ENCODE data around the gene ETV6.
"Not testable (repeated sequence)": the region's sequence is repeated elsewhere in the genome, so short reads cannot be mapped to it uniquely, and the experiment has no call there.

ETV6 gene

GRCh38 chr12:11672256-11673191, 23.1 kb downstream of the ETV6 start:
- DNase-seq: no peak

DNA sequence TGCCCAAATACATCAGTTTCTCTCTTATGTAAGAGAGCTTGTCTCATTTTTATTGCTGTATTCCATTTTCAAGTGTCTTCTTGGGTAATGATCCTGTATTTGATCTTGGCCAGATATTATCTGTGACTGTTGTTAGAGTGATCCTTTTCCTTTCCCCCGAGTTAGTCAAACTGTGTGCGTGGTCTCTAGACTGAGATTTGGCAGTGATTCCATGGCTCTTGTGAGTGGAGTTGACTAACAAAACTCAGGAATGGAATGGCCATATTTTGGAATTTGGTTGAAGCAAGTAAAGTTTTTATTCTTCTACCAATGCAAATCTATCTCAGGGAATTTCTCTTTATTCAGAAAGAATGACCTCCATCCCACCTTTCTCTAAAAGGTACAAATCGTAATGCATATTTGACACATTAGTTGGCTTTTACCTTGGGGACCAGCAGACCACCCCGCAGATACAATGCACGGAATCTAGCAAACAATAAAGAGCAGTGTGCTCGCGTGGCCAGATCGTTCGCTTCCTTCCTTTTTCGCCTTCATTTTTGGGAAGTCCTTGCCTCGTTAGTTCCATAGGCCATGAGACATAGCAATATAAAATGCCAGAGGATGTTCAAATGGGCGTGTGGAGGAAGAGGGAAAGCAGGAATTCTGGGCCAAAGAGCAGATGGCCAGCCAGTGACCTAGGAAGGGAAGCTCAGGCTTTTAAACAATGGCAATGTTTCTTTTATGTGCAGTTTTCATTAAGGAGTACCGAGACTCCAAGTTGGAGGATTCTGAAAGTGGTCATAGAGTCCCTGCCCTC, 24.4 kb downstream of the ETV6 start:
- DNase-seq: no peak

GRCh38 chr12:11674894-11675390, 25.5 kb downstream of the ETV6 start:
- DNase-seq: no peak

GRCh38 chr12:11676052-11676451, 26.6 kb downstream of the ETV6 start:
- DNase-seq: no peak

GRCh38 chr12:11677093-11677492, 27.6 kb downstream of the ETV6 start:
- no peak for DNase-seq

DNA sequence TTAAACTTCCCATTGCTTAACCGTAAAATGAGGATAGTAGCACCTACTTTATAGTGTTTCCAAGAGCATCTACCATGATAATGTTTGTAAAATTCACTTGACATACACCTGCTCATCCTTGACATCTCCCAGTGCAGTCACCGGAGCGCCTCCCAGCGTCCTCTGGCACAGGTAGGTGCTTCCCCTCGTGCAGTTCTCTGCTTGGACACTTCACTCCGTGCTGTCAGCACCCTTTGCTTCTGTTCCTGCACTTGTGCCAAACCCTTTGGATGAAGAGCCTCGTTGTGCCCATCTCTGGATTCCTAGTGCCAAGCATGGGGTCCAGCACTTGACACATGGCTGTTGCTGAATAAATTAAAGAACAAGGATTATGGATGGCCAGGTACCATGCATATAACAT, 28.3 kb downstream of the ETV6 start:
- no peak for DNase-seq

GRCh38 chr12:11678781-11679180, 29.3 kb downstream of the ETV6 start:
- no peak for DNase-seq

DNA sequence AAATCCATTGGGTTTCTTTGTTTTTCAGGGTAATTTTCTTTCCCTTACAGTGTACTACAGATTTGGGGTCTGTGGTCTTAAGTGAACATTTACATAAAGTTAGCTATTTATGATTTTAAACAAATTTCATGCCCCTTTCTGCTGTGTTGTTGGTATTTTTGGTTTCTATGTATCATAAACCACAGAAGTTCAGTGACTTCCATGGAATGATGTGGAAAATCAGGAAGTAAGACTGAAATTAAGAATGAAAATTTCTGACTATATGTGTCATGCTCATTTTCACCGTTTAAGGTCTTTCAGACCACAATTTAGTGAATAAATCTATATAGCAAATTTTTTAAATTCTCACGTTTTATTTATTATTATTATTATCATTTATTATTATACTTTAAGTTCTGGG, 31.7 kb downstream of the ETV6 start:
- no peak for DNase-seq

- not testable (repeated sequence) for DNase-seq
Measured at GRCh38 chr12:11681695-11682094, 32.2 kb downstream of the ETV6 start.

DNA sequence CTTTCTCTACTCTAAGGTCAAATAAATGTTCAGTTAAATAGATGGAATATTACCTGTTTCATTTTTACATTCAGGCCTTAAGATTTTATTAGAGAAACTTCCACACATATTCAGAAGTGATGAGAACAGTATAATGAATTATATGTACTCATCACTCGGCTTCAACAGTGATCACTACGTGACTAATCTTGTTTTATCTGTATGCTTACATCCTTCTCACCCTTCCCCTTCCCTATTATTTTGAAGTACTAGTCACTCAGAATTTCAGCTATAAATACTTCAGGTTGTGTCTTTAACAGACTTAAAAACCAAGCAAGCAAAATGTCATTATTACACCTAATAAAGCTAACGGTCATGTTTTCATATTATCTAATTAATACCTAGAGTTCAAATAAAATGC, 34.9 kb downstream of the ETV6 start:
- DNase-seq: no peak

- DNase-seq: no peak
Measured at GRCh38 chr12:11684811-11685210, 35.3 kb downstream of the ETV6 start.

DNA sequence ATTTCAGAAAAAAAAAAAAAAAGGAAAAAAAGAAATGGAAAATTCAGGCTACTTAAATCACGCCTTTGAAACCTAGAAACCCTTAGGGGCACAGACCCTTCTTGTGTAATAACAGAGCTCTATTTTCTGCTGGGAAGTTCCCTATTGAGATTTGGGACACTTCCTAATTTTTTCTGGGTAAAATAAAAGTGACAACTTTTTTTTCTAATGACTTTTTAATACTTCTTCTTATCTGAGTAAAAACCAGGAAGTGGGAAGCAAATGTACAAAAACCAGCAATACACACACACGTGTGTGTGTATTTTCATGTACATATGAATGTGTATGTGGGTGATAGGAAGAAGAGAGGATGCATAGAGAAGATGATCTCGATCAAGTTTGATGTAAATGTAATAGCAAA, 35.8 kb downstream of the ETV6 start:
- no peak for DNase-seq

GRCh38 chr12:11685716-11686115, 36.2 kb downstream of the ETV6 start:
- no peak for DNase-seq

GRCh38 chr12:11686120-11686519, 36.6 kb downstream of the ETV6 start:
- no peak for DNase-seq

GRCh38 chr12:11687528-11687927, 38.1 kb downstream of the ETV6 start:
- no peak for DNase-seq

- no peak for DNase-seq
Measured at GRCh38 chr12:11688379-11688778, 38.9 kb downstream of the ETV6 start.

GRCh38 chr12:11688831-11689230, 39.4 kb downstream of the ETV6 start:
- no peak for DNase-seq

- no peak for DNase-seq
Measured at GRCh38 chr12:11689591-11690186, 40.2 kb downstream of the ETV6 start.

DNA sequence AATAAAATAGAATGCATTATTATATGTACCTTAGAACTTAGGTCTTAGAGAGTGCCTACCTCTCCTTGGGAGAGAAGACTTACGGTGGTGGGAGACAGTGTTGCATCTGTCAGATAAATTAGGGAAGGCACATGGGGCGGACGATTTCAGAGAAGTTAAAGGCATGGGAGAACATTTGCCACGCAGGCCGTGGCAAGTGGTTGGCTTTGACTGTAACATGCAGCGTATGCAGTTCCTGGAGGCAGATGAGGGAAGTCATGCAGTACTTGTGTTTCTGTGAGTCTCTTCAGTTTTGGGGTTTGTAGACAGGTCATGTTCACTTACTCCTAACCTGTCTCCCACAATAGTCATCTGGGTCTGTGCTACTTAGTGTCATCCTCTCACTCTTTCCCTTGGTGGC, 43.6 kb downstream of the ETV6 start:
- DNase-seq: no peak

DNA sequence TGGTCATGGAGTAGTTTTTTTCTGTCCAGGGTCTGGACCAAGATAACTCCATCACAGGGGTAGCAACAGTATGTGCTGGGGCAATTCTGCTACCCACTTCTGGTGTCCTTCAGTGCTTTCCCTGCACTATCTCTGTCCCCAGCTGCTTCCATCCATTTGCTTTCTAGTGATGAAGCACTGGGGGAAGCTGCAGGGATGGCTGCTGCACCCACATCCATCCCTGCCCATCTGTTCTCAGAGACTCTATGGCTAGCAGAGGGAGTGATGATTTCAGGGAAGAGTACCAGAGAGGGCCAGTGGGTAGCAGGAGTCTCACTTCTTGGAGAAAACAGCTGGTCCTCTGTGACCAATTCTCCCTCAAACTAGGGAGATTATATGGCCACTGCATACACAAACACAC, 44.1 kb downstream of the ETV6 start:
- no peak for DNase-seq

DNA sequence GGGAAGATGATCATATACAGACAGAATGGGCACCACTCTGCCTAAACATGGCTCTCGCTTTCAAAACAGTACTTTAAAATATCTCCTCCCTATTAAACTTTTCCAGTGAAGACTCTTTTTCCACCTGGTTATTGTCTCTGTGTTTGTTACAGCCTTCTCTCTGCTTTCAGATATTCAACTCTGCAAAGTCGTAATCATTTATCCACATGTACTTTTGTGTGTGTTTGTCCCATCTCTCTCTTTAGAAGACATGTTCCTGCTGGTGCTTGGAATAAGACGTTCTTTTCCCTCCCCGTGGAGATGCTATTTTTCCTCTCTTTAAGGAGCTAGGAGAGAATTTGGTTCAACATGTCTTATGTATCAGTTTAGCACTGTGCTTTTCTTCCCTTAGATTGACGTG, 45.1 kb downstream of the ETV6 start:
- no peak for DNase-seq

DNA sequence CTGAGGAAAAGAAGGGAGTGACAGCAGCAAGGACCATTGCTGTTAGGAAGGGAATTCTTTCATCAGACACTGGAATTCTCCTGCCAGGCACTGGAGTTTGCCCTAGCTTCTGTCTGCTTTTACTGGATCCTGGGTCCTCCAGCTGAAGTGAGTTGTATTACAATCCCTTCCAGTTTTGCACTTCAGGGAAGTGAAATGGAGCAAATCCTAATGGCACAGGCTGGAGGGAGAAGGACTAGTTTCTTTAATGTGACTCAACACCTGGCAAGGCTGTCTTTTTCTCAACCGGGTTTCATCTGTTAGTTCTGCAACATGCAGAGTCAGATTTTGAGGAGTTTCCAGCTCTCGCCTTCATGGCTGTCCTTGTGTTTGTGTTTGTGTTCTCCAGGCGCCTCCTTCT, 45.8 kb downstream of the ETV6 start:
- no peak for DNase-seq

- no peak for DNase-seq
Measured at GRCh38 chr12:11696084-11696483, 46.6 kb downstream of the ETV6 start.

GRCh38 chr12:11697131-11697530, 47.7 kb downstream of the ETV6 start:
- no peak for DNase-seq
